ENCODE results near the gene EEFSEC. TPM values are rescaled to one million over a fixed set of nuclear protein-coding genes. Genes with fewer than 3 reads are reported as not detected.

The EEFSEC gene
- total RNA-seq, 1 experiment from 2014 or later, result 21.3 TPM

- Histone ChIP-seq H3K4me3 (no peak overlapping the region), H3K79me2 (ENCODE audit: low read depth) (peaks cover 11% of the 10 kb centered on the region; the same call in 1 of the 2 replicates), H3K9me2 (ENCODE audit: insufficient read depth) (no peaks in the 10 kb centered on the region), H3K27me3 (ENCODE audit: insufficient read depth, low read depth) (no peaks in the 10 kb centered on the region), H4K20me1 (ENCODE audit: insufficient read depth) (no peaks in the 10 kb centered on the region), H3K27ac (peak overlapping the region; percentile 99), H3F3A (ENCODE audit: insufficient read depth, low read depth) (peaks cover 10% of the 10 kb centered on the region), H2AFZ (no peak overlapping the region), H3K9me3 (ENCODE audit: insufficient read depth, low read depth) (no peaks in the 10 kb centered on the region), H3K4me1 (replicated peaks; ENCODE audit: insufficient read depth) (peaks cover 51% of the 10 kb centered on the region), H3K4me2 (peak overlapping the region; percentile 66), H3K36me3 (ENCODE audit: low read depth) (no peaks in the 10 kb centered on the region)
- no TSS peak for BruUV-seq (replicated peaks)
- TF ChIP-seq CTCF (conservative IDR thresholded peaks at IDR 0.05), result 0 out of 2 replicates have a peak, but pooled peaks have one; percentile 13
- TF ChIP-seq EZH2 (IDR thresholded peaks at IDR 0.05; ENCODE audit: low read depth), result no peak
- CTCF ChIA-PET, result no interaction called here
- DNase-seq, result peak; percentile 89 to 99
- POLR2A ChIA-PET (ENCODE audit: unreplicated experiment), result interaction anchor here (0.5 to 0.7 kb wide), 5 partner anchors 63 to 943 kb away, joined by 3 to 5 read pairs (median 3); no protein-coding TSS in a partner anchor
- intact Hi-C loops (cut with micrococcal nuclease; ENCODE audit: unreplicated experiment), result no loop called here
These were observed 121.6 kb downstream of the EEFSEC start for GRCh38 chr3:128274837-128275236.

GRCh38 chr3:128275316-128276145 is 122.2 kb downstream of the EEFSEC start:
- no peaks in the 10 kb centered on the region for H3K9me3 ChIP-seq (ENCODE audit: insufficient read depth, low read depth)
- peak overlapping the region; percentile 66 for H3K4me2 ChIP-seq
- intact Hi-C loops (cut with micrococcal nuclease; ENCODE audit: unreplicated experiment), result no loop called here
- H3K79me2 ChIP-seq (ENCODE audit: low read depth), result peaks cover 11% of the 10 kb centered on the region; the same call in 1 of the 2 replicates
- H3F3A ChIP-seq (ENCODE audit: insufficient read depth, low read depth), result peaks cover 10% of the 10 kb centered on the region
- ChIA-PET CTCF (interaction anchor here (0.6 kb wide), 1 partner anchor 202 kb away, joined by 3 read pairs; no protein-coding TSS in a partner anchor), POLR2A (ENCODE audit: unreplicated experiment) (interaction anchor here (0.5 to 0.7 kb wide), 3 partner anchors 76 to 943 kb away, joined by 3 to 4 read pairs (median 3); no protein-coding TSS in a partner anchor)
- DNase-seq, result peak in 1 of 2 experiments; percentile 66
- H2AFZ ChIP-seq, result no peak overlapping the region
- peak overlapping the region; percentile 99 for H3K27ac ChIP-seq
- no peaks in the 10 kb centered on the region for H3K9me2 ChIP-seq (ENCODE audit: insufficient read depth)
- no peaks in the 10 kb centered on the region for H3K36me3 ChIP-seq (ENCODE audit: low read depth)
- H4K20me1 ChIP-seq (ENCODE audit: insufficient read depth), result no peaks in the 10 kb centered on the region
- H3K27me3 ChIP-seq (ENCODE audit: insufficient read depth, low read depth), result no peaks in the 10 kb centered on the region
- no peak for TF ChIP-seq EZH2 (IDR thresholded peaks at IDR 0.05; ENCODE audit: low read depth)
- TF ChIP-seq CTCF (conservative IDR thresholded peaks at IDR 0.05), result no peak
- no peak overlapping the region for H3K4me3 ChIP-seq
- BruUV-seq (replicated peaks), result TSS peak; percentile 77
- peaks cover 51% of the 10 kb centered on the region for H3K4me1 ChIP-seq (replicated peaks; ENCODE audit: insufficient read depth)

- ChIA-PET CTCF (no interaction called here), POLR2A (ENCODE audit: unreplicated experiment) (no interaction called here)
These were observed 122.8 kb downstream of the EEFSEC start for GRCh38 chr3:128276146-128276435.

More at GRCh38 chr3:128276146-128276435, 122.8 kb downstream of the EEFSEC start:
- no peaks in the 10 kb centered on the region for H3K27me3 ChIP-seq (ENCODE audit: insufficient read depth, low read depth)
- no peak overlapping the region for H3K4me3 ChIP-seq
- H3F3A ChIP-seq (ENCODE audit: insufficient read depth, low read depth), result peaks cover 10% of the 10 kb centered on the region
- H3K4me2 ChIP-seq, result 0 out of 2 replicates have a peak overlapping the region, but pooled peaks have one; percentile 2
- no peak for TF ChIP-seq EZH2 (IDR thresholded peaks at IDR 0.05; ENCODE audit: low read depth)
- TF ChIP-seq CTCF (conservative IDR thresholded peaks at IDR 0.05), result no peak
- no peaks in the 10 kb centered on the region for H3K9me2 ChIP-seq (ENCODE audit: insufficient read depth)
- no peak overlapping the region for H2AFZ ChIP-seq
- no peak for DNase-seq
- H3K79me2 ChIP-seq (ENCODE audit: low read depth), result peaks cover 11% of the 10 kb centered on the region; the same call in 1 of the 2 replicates
- H4K20me1 ChIP-seq (ENCODE audit: insufficient read depth), result no peaks in the 10 kb centered on the region
- intact Hi-C loops (cut with micrococcal nuclease; ENCODE audit: unreplicated experiment), result no loop called here
- BruUV-seq (replicated peaks), result no TSS peak
- H3K36me3 ChIP-seq (ENCODE audit: low read depth), result no peaks in the 10 kb centered on the region
- peak overlapping the region; percentile 99 for H3K27ac ChIP-seq
- H3K9me3 ChIP-seq (ENCODE audit: insufficient read depth, low read depth), result no peaks in the 10 kb centered on the region
- peaks cover 51% of the 10 kb centered on the region for H3K4me1 ChIP-seq (replicated peaks; ENCODE audit: insufficient read depth)
